B cell (primary cell): Measurements from ENCODE around the gene NEMP1. TPM values are rescaled to one million over a fixed set of nuclear protein-coding genes. Genes with fewer than 3 reads are reported as not detected.

Source experiments
- ATAC-seq: fragments of 200-7000 bp; cut with Tn5 transposase; one replicate; pipeline ENCODE4 v1.10.0; 2021; ENCODE audit warnings: low read depth, mild to moderate bottlenecking, moderate number of reproducible peaks, moderate library complexity
- CTCF ChIA-PET: fragments of 350-600 bp; sonication (Branson Sonifier 250); formaldehyde crosslinking; loops from one replicate; lab custom pipeline; 2021; ENCODE audit warnings: antibody characterized with exemption, inconsistent platforms; lab: Charles Lee
- POLR2A ChIA-PET: fragments of 350-600 bp; sonication (Branson Sonifier 250); formaldehyde crosslinking; loops from one replicate; lab custom pipeline; 2021; ENCODE audit warnings: antibody characterized with exemption; lab: Charles Lee
- DNase-seq: peaks from one replicate; pipeline ENCODE4 v3.0.0; 2013
- H2AFZ ChIP-seq: 2 replicates; pipeline ENCODE4 v1.6.1; 2012; ENCODE audit warnings: mild to moderate bottlenecking, low read depth, low read length; ENCODE audit not compliant: insufficient read depth, poor library complexity, severe bottlenecking
- H3K27ac ChIP-seq, 2 donors: 1 replicate in 1 of 2; 2 replicates in 1 of 2; pipeline ENCODE4 v1.5.1; 2012 to 2013; ENCODE audit warnings: low read length in 2 of 2, mild to moderate bottlenecking in 2 of 2, moderate library complexity in 1 of 2
- H3K27me3 ChIP-seq, 4 experiments: fragments of 200-600 bp in 1 of 4; sonication (generic) in 1 of 4; replicated peaks in 1 of 4; 1 replicate in 2 of 4; 2 replicates in 2 of 4; pipeline versions ENCODE4 v1.6.1 to v1.7.0; 2013 to 2016; ENCODE audit warnings: low read length in 3 of 4, mild to moderate bottlenecking in 2 of 4, mixed read lengths in 1 of 4, moderate library complexity in 1 of 4; ENCODE audit not compliant: insufficient read depth in 4 of 4, control insufficient read depth in 3 of 4; ENCODE audit errors: control extremely low read depth in 1 of 4
- H3K36me3 ChIP-seq, 2 experiments: replicated peaks in 1 of 2; 1 replicate in 1 of 2; 2 replicates in 1 of 2; pipeline versions ENCODE4 v1.6.1 to v1.7.1; 2013; ENCODE audit warnings: low read length in 1 of 2; ENCODE audit not compliant: insufficient read depth in 2 of 2, control insufficient read depth in 1 of 2; ENCODE audit errors: control extremely low read depth in 1 of 2, extremely low read depth in 1 of 2
- H3K4me1 ChIP-seq, 2 donors: fragments of 200-600 bp in 1 of 2; sonication (generic) in 1 of 2; 1 replicate in 1 of 2; 2 replicates in 1 of 2; pipeline versions ENCODE4 v1.5.1 to v1.6.1; 2013 to 2017; ENCODE audit warnings: low read length in 2 of 2; ENCODE audit not compliant: control insufficient read depth in 2 of 2, insufficient read depth in 2 of 2
- H3K4me2 ChIP-seq: replicated peaks from 2 replicates; pipeline ENCODE3; 2012; ENCODE audit warnings: mild to moderate bottlenecking, low read depth, low read length; ENCODE audit not compliant: poor library complexity, severe bottlenecking
- H3K4me3 ChIP-seq, 5 experiments: fragments of 200-600 bp in 1 of 5; sonication (generic) in 1 of 5; 1 replicate in 3 of 5; 2 replicates in 2 of 5; pipeline versions ENCODE4 v1.5.1 to v1.7.0; 2011 to 2016; ENCODE audit warnings: low read length in 4 of 5, mild to moderate bottlenecking in 4 of 5, low read depth in 2 of 5, control low read depth in 1 of 5, moderate library complexity in 1 of 5; ENCODE audit not compliant: insufficient read depth in 1 of 5; ENCODE audit errors: control extremely low read depth in 1 of 5, extremely low read depth in 1 of 5
- H3K79me2 ChIP-seq: fragments of 200-600 bp; sonication (generic); one replicate; pipeline ENCODE4 v1.6.0; 2016; ENCODE audit warnings: low read length; ENCODE audit not compliant: control insufficient read depth, insufficient read depth
- H3K9ac ChIP-seq: fragments of 200-600 bp; sonication (generic); 2 replicates; pipeline ENCODE4 v1.6.1; 2017; ENCODE audit warnings: mild to moderate bottlenecking, low read length, moderate library complexity
- H3K9me3 ChIP-seq, 3 donors: one replicate each; pipeline versions ENCODE4 v1.6.1 to v1.7.1; 2013; ENCODE audit warnings: low read length in 2 of 3; ENCODE audit not compliant: control insufficient read depth in 2 of 3, insufficient read depth in 1 of 3; ENCODE audit errors: control extremely low read depth in 1 of 3
- H4K20me1 ChIP-seq: 2 replicates; pipeline ENCODE4 v1.6.0; 2012; ENCODE audit warnings: mild to moderate bottlenecking, low read length; ENCODE audit not compliant: insufficient read depth, control insufficient read depth, poor library complexity, severe bottlenecking
- H3K27ac Mint-ChIP-seq: one replicate; pipeline ENCODE4 v1.8.0; 2021; ENCODE audit warnings: mixed read lengths
- H3K27me3 Mint-ChIP-seq: one replicate; pipeline ENCODE4 v1.8.0; 2021; ENCODE audit warnings: mixed read lengths
- H3K4me1 Mint-ChIP-seq: one replicate; pipeline ENCODE4 v1.8.0; 2021; ENCODE audit warnings: mixed read lengths
- H3K4me3 Mint-ChIP-seq: one replicate; pipeline ENCODE4 v1.8.0; 2021; ENCODE audit warnings: mixed read lengths
- H3K9me3 Mint-ChIP-seq: one replicate; pipeline ENCODE4 v1.8.0; 2022; ENCODE audit warnings: mixed read lengths; ENCODE audit not compliant: insufficient read depth
- EZH2 ChIP-seq: IDR thresholded peaks from 2 replicates; pipeline ENCODE4 v1.6.1; 2012; ENCODE audit warnings: borderline replicate concordance, low read depth, mild to moderate bottlenecking, moderate library complexity, low read length; ENCODE audit not compliant: insufficient read depth, poor library complexity, severe bottlenecking
- WGBS: methylation state at CpG from one replicate; pipeline ENCODE4 v1.1.5; 2013; ENCODE audit warnings: missing lambda C conversion rate; ENCODE audit not compliant: insufficient coverage; 5-methylcytosine and 5-hydroxymethylcytosine counted together
- intact Hi-C: fragments of 100-400 bp; cut with micrococcal nuclease; formaldehyde crosslinking; loops from one replicate; pipeline ENCODE4 v1.10.0; 2022
- polyA plus RNA-seq: library from polyadenylated mRNA; depleted of rRNA; stranded (reverse); fragments of >200 nt; gene quantifications from 2 replicates; pipeline ENCODE4 v1.2.3, GENCODE V29; 2012
- total RNA-seq, 2 donors: library from RNA; stranded (reverse); fragments of 120-200 nt in 1 of 2; gene quantifications; 1 replicate in 1 of 2; 2 replicates in 1 of 2; pipeline versions ENCODE4 v1.2.3 to v1.2.4, GENCODE V29; 2013 to 2022
- TF ChIP-seq, protein P1 (sequence below): fragments of 200-600 bp; IDR thresholded peaks from one replicate; pipeline ENCODE4 v1.8.0; 2022; ENCODE audit warnings: antibody characterized with exemption, mild to moderate bottlenecking

Gene NEMP1
- total and polyA plus RNA-seq, 2 donors (not counting 1 experiment from before 2014, with no cell fraction given): 13.6 to 35.0 TPM

DNA sequence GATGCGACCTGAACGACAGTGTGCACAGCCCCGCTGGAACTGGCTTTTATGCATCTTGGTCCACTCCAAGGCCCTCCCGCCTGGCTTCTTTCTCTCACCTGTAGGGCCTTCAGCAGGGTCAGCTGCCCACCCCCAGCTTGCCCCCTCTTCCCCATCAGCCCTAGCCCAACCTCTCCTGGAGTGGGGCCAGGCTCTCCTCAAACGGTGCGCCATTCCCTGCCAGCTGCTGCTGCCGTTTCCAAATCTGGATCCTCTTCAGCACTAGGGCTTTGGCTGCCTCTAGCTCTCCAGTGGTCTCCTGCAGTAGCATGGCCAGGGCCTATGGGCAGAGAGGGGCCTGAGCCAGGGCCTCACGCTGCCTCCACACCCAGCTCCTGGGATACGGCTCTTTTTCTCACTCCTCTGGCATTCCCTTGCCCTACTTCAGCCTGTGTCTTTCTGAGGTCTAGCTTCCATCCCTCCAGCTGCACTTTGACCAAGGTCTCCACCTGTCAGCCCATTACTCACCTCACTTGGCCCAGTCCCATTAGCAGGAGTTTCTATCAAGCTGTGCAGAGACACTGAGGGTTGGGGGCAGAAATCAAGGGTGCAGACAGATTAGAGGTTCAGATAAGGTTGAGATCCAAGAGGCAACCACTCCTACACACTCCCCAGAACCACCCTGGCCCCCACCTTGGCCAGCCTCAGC, 27.6 kb upstream of the NEMP1 start:
- peaks cover 2 to 71% of the 10 kb centered on the region in 2 experiments for H3K36me3 ChIP-seq
- intact Hi-C loops: no loop called here
- H3K27me3 Mint-ChIP-seq: no peaks in the 10 kb centered on the region
- TF ChIP-seq, protein P1, sequence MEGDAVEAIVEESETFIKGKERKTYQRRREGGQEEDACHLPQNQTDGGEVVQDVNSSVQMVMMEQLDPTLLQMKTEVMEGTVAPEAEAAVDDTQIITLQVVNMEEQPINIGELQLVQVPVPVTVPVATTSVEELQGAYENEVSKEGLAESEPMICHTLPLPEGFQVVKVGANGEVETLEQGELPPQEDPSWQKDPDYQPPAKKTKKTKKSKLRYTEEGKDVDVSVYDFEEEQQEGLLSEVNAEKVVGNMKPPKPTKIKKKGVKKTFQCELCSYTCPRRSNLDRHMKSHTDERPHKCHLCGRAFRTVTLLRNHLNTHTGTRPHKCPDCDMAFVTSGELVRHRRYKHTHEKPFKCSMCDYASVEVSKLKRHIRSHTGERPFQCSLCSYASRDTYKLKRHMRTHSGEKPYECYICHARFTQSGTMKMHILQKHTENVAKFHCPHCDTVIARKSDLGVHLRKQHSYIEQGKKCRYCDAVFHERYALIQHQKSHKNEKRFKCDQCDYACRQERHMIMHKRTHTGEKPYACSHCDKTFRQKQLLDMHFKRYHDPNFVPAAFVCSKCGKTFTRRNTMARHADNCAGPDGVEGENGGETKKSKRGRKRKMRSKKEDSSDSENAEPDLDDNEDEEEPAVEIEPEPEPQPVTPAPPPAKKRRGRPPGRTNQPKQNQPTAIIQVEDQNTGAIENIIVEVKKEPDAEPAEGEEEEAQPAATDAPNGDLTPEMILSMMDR: no peak
- no peak for TF ChIP-seq EZH2
- H3K9me3 Mint-ChIP-seq: no peaks in the 10 kb centered on the region
- H3K27ac Mint-ChIP-seq: no peak overlapping the region
- H3K4me3 Mint-ChIP-seq: no peak overlapping the region
- H3K4me3 ChIP-seq: no peak overlapping the region
- no peaks in the 10 kb centered on the region for H3K9me3 ChIP-seq
- peaks cover 16 to 34% of the 10 kb centered on the region in 2 donors for H3K4me1 ChIP-seq
- peak overlapping the region in 1 of 2 donors; percentile 40 for H3K27ac ChIP-seq
- ChIA-PET CTCF (interaction anchor here (0.8 to 14.2 kb wide), 4 partner anchors 13 to 137 kb away, joined by 3 to 246 read pairs (median 7); partner anchors contain the start of gene NAB2), POLR2A (interaction anchor here (0.8 to 1.5 kb wide), 2 partner anchors 9 to 14 kb away, joined by 3 to 4 read pairs; no protein-coding TSS in a partner anchor)
- no peak overlapping the region for H2AFZ ChIP-seq
- no peak overlapping the region for H3K4me2 ChIP-seq
- peaks cover 64% of the 10 kb centered on the region for H3K79me2 ChIP-seq
- WGBS: 95% methylated on average over 9 of the region's 9 CpGs
- H3K9ac ChIP-seq: no peak overlapping the region
- H3K27me3 ChIP-seq: no peaks in the 10 kb centered on the region
- peaks cover 48% of the 10 kb centered on the region for H3K4me1 Mint-ChIP-seq
- peak; percentile 12 for DNase-seq
- H4K20me1 ChIP-seq: peaks cover 73% of the 10 kb centered on the region
- no peak for ATAC-seq
